GM15510 (cell line): Measurements from ENCODE around the gene CDAN1.

ENCODE experiments used
- POLR2A ChIP-seq: IDR thresholded peaks from 3 replicates; pipeline ENCODE4 v1.6.1; 2011; ENCODE audit warnings: borderline replicate concordance; ENCODE audit not compliant: insufficient read length; ENCODE audit errors: extremely low read depth

The CDAN1 gene

GRCh38 chr15:42693496-42693895 lies 43.4 kb downstream of the CDAN1 start:
- TF ChIP-seq POLR2A: no peak

- no peak for TF ChIP-seq POLR2A
Observed at GRCh38 chr15:42692997-42693396, 43.9 kb downstream of the CDAN1 start.

GRCh38 chr15:42692536-42692935 lies 44.4 kb downstream of the CDAN1 start:
- TF ChIP-seq POLR2A: no peak

GRCh38 chr15:42691770-42692169 lies 45.2 kb downstream of the CDAN1 start:
- no peak for TF ChIP-seq POLR2A

- TF ChIP-seq POLR2A: no peak
Observed at GRCh38 chr15:42691308-42691707, 45.6 kb downstream of the CDAN1 start.

- TF ChIP-seq POLR2A: no peak
Observed at GRCh38 chr15:42688301-42688700, 48.6 kb downstream of the CDAN1 start.

GRCh38 chr15:42687740-42688139 lies 49.2 kb downstream of the CDAN1 start:
- TF ChIP-seq POLR2A: no peak

- TF ChIP-seq POLR2A: no peak
Observed at GRCh38 chr15:42686281-42686680, 50.6 kb downstream of the CDAN1 start.

- no peak for TF ChIP-seq POLR2A
Observed at GRCh38 chr15:42681119-42681518, 55.8 kb downstream of the CDAN1 start.

GRCh38 chr15:42679285-42680141 lies 57.4 kb downstream of the CDAN1 start:
- no peak for TF ChIP-seq POLR2A

- no peak for TF ChIP-seq POLR2A
Observed at GRCh38 chr15:42675021-42675420, 61.9 kb downstream of the CDAN1 start.

- no peak for TF ChIP-seq POLR2A
Observed at GRCh38 chr15:42674472-42674871, 62.5 kb downstream of the CDAN1 start.
